Upper lobe of left lung (tissue), 4 donors: ENCODE data around the gene HLA-DQA2.
"Not testable (repeated sequence)": the region's sequence is repeated elsewhere in the genome, so short reads cannot be mapped to it uniquely, and the experiment has no call there.

ENCODE experiments used
- EP300 ChIP-seq, 4 donors: sonication (generic); formaldehyde crosslinking; IDR thresholded peaks; one replicate each; pipeline ENCODE4 v1.5.1; 2017; ENCODE audit warnings: antibody characterized with exemption in 4 of 4, control low read depth in 2 of 4
- POLR2A ChIP-seq, 4 donors: fragments of 450-650 bp; IDR thresholded peaks; one replicate each; pipeline ENCODE4 v1.5.1; 2016 to 2017; ENCODE audit warnings: antibody characterized with exemption in 4 of 4, mild to moderate bottlenecking in 2 of 4

- not testable (repeated sequence) for TF ChIP-seq POLR2A, EP300 (IDR thresholded peaks at IDR 0.05)
Observed at GRCh38 chr6:32782923-32783322, 41.7 kb downstream of the HLA-DQA2 start.
